Mesendoderm (in vitro differentiated cells): ENCODE measurements around the gene MPI.
A peak's percentile ranks its signal among the peaks of the same experiment; 100 is the strongest.
"Not testable (repeated sequence)": the region's sequence is repeated elsewhere in the genome, so short reads cannot be mapped to it uniquely, and the experiment has no call there.

Source experiments
- DNase-seq: peaks from one replicate; pipeline ENCODE4 v3.0.0; 2013
- H2AK5ac ChIP-seq: 2 replicates; pipeline ENCODE4 v1.6.1; 2013; ENCODE audit warnings: low read length, inconsistent platforms
- H2BK120ac ChIP-seq: 2 replicates; pipeline ENCODE4 v1.6.1; 2013; ENCODE audit warnings: low read depth, mild to moderate bottlenecking, low read length, moderate library complexity, mixed read lengths
- H2BK15ac ChIP-seq: replicated peaks from 2 replicates; pipeline ENCODE4 v1.6.1; 2013; ENCODE audit warnings: low read depth, mild to moderate bottlenecking, moderate library complexity
- H2BK5ac ChIP-seq: 2 replicates; pipeline ENCODE4 v1.6.1; 2013; ENCODE audit warnings: low read length, inconsistent platforms
- H3K18ac ChIP-seq: 2 replicates; pipeline ENCODE4 v1.6.1; 2013; ENCODE audit warnings: mild to moderate bottlenecking, low read length, mixed read lengths
- H3K23ac ChIP-seq: one replicate; pipeline ENCODE4 v1.6.1; 2013; ENCODE audit warnings: low read length
- H3K27ac ChIP-seq: 2 replicates; pipeline ENCODE4 v1.5.1; 2013; ENCODE audit warnings: low read depth, mild to moderate bottlenecking, inconsistent platforms, low read length, moderate library complexity
- H3K27me3 ChIP-seq: 2 replicates; pipeline ENCODE4 v1.6.1; 2013; ENCODE audit warnings: low read length, control low read depth, mild to moderate bottlenecking, inconsistent platforms; ENCODE audit not compliant: insufficient read depth, poor library complexity
- H3K36me3 ChIP-seq: 2 replicates; pipeline ENCODE4 v1.6.1; 2013; ENCODE audit warnings: low read length, inconsistent platforms; ENCODE audit not compliant: control insufficient read depth, insufficient read depth
- H3K4ac ChIP-seq: one replicate; pipeline ENCODE4 v1.6.1; 2013; ENCODE audit warnings: low read depth, mild to moderate bottlenecking, low read length, moderate library complexity
- H3K4me1 ChIP-seq: 2 replicates; pipeline ENCODE4 v1.6.1; 2013; ENCODE audit warnings: low read depth, low read length, inconsistent platforms; ENCODE audit not compliant: control insufficient read depth
- H3K4me2 ChIP-seq: 2 replicates; pipeline ENCODE4 v1.6.1; 2013; ENCODE audit warnings: low read length
- H3K4me3 ChIP-seq: 2 replicates; pipeline ENCODE4 v1.5.1; 2013; ENCODE audit warnings: mild to moderate bottlenecking, low read length
- H3K56ac ChIP-seq: one replicate; pipeline ENCODE4 v1.6.1; 2013; ENCODE audit warnings: low read length
- H3K79me1 ChIP-seq: 2 replicates; pipeline ENCODE4 v1.6.1; 2013; ENCODE audit warnings: low read length, inconsistent platforms
- H3K79me2 ChIP-seq: 2 replicates; pipeline ENCODE4 v1.6.1; 2013; ENCODE audit warnings: mild to moderate bottlenecking, low read length; ENCODE audit not compliant: control insufficient read depth, insufficient read depth
- H3K9ac ChIP-seq: 2 replicates; pipeline ENCODE4 v1.6.1; 2013; ENCODE audit warnings: low read length, inconsistent platforms
- H4K5ac ChIP-seq: one replicate; pipeline ENCODE4 v1.6.1; 2013; ENCODE audit warnings: low read length
- H4K8ac ChIP-seq: one replicate; pipeline ENCODE4 v1.6.1; 2013; ENCODE audit warnings: low read depth, mild to moderate bottlenecking, control low read depth, low read length, moderate library complexity
- WGBS: extraction: QIAGEN DNeasy Blood & Tissue Kit; methylation state at CpG from one replicate; pipeline ENCODE4 v1.1.7; 2013; ENCODE audit warnings: low lambda C conversion rate, missing lambda C conversion rate; ENCODE audit not compliant: insufficient coverage; ENCODE audit errors: extremely low coverage; 5-methylcytosine and 5-hydroxymethylcytosine counted together

Gene MPI

GRCh38 chr15:74928771-74929198 is 38.9 kb downstream of the MPI start:
- H3K9ac ChIP-seq: no peak overlapping the region
- no peak overlapping the region for H3K56ac ChIP-seq
- H2BK15ac ChIP-seq: no peak overlapping the region
- peaks cover 2% of the 10 kb centered on the region for H3K79me1 ChIP-seq
- H3K4ac ChIP-seq: no peak overlapping the region
- H2BK5ac ChIP-seq: no peak overlapping the region
- H2AK5ac ChIP-seq: no peak overlapping the region
- peaks cover 8% of the 10 kb centered on the region for H3K79me2 ChIP-seq
- H2BK120ac ChIP-seq: no peak overlapping the region
- DNase-seq: no peak
- H4K5ac ChIP-seq: no peak overlapping the region
- peaks cover 1% of the 10 kb centered on the region for H3K36me3 ChIP-seq
- H3K4me3 ChIP-seq: no peak overlapping the region
- H3K4me2 ChIP-seq: no peak overlapping the region
- H3K4me1 ChIP-seq: no peaks in the 10 kb centered on the region
- no peak overlapping the region for H3K27ac ChIP-seq
- H3K27me3 ChIP-seq: no peaks in the 10 kb centered on the region
- H4K8ac ChIP-seq: no peak overlapping the region
- H3K18ac ChIP-seq: no peak overlapping the region
- H3K23ac ChIP-seq: no peak overlapping the region
- no CpG with 5 or more reads among the region's 5 CpGs for WGBS

GRCh38 chr15:74933573-74933972 is 43.7 kb downstream of the MPI start:
- Histone ChIP-seq H3K36me3 (peaks cover 1% of the 10 kb centered on the region), H3K4me2 (no peak overlapping the region), H3K23ac (no peak overlapping the region), H3K18ac (no peak overlapping the region), H3K4me3 (no peak overlapping the region), H3K27ac (no peak overlapping the region), H3K79me2 (peaks cover 28% of the 10 kb centered on the region), H4K5ac (no peak overlapping the region), H4K8ac (no peak overlapping the region), H3K4me1 (no peaks in the 10 kb centered on the region), H3K9ac (no peak overlapping the region), H2BK15ac (no peak overlapping the region), H3K56ac (no peak overlapping the region), H2BK120ac (no peak overlapping the region), H3K4ac (no peak overlapping the region), H3K27me3 (no peaks in the 10 kb centered on the region), H2AK5ac (no peak overlapping the region), H3K79me1 (peaks cover under 1% of the 10 kb centered on the region), H2BK5ac (no peak overlapping the region)
- WGBS: no CpG with 5 or more reads among the region's 2 CpGs
- no peak for DNase-seq

GRCh38 chr15:74935193-74935592 is 45.4 kb downstream of the MPI start:
- not testable (repeated sequence) for H3K56ac ChIP-seq, H3K4me1 ChIP-seq, H3K79me1 ChIP-seq, H3K27ac ChIP-seq, H3K27me3 ChIP-seq, H3K36me3 ChIP-seq, H4K5ac ChIP-seq, H3K4ac ChIP-seq, H2BK15ac ChIP-seq, H4K8ac ChIP-seq, H3K9ac ChIP-seq, H3K4me3 ChIP-seq, H3K4me2 ChIP-seq, H2AK5ac ChIP-seq, H2BK5ac ChIP-seq, H2BK120ac ChIP-seq, H3K18ac ChIP-seq, H3K23ac ChIP-seq
- DNase-seq: peak; percentile 89
- WGBS: no CpG with 5 or more reads among the region's 3 CpGs
- peaks cover 24% of the 10 kb centered on the region for H3K79me2 ChIP-seq

GRCh38 chr15:74937272-74937589 is 47.4 kb downstream of the MPI start:
- Histone ChIP-seq H2BK120ac (no peak overlapping the region), H3K79me1 (no peaks in the 10 kb centered on the region), H3K18ac (peak overlapping the region; percentile 83), H3K27ac (peak overlapping the region; percentile 93), H3K4me2 (peak overlapping the region; percentile 22), H3K36me3 (no peaks in the 10 kb centered on the region), H3K4ac (no peak overlapping the region), H3K23ac (peak overlapping the region; percentile 91), H3K4me1 (no peaks in the 10 kb centered on the region), H2BK5ac (peak overlapping the region; percentile 7), H3K4me3 (peak overlapping the region; percentile 75), H3K79me2 (peaks cover 24% of the 10 kb centered on the region), H3K9ac (peak overlapping the region; percentile 93), H2AK5ac (no peak overlapping the region), H4K8ac (no peak overlapping the region), H2BK15ac (no peak overlapping the region), H4K5ac (no peak overlapping the region), H3K56ac (peak overlapping the region; percentile 93), H3K27me3 (no peaks in the 10 kb centered on the region)
- WGBS: no CpG with 5 or more reads among the region's 18 CpGs
- DNase-seq: no peak

GRCh38 chr15:74937590-74938371 is 47.9 kb downstream of the MPI start, which contains the start of gene COX5A:
COX5A (minus strand) TSS chr15:74938073; CDS start chr15:74938014, 59 bp downstream.
- Histone ChIP-seq H2BK15ac (no peak within 1 kb of the TSS), H2BK5ac (peak within 1 kb of the TSS; percentile 31), H3K36me3 (no peaks in the 10 kb centered on the region), H3K4ac (no peak within 1 kb of the TSS), H3K4me2 (peak within 1 kb of the TSS; percentile 22), H3K4me3 (peak within 1 kb of the TSS; percentile 75), H2BK120ac (no peak within 1 kb of the TSS), H3K79me2 (peaks cover 24% of the 10 kb centered on the region), H3K18ac (peak within 1 kb of the TSS; percentile 83), H3K56ac (peak within 1 kb of the TSS; percentile 93), H3K79me1 (no peaks in the 10 kb centered on the region), H3K23ac (peak within 1 kb of the TSS; percentile 91), H3K4me1 (no peaks in the 10 kb centered on the region), H3K9ac (peak within 1 kb of the TSS; percentile 93), H3K27ac (peak within 1 kb of the TSS; percentile 93), H3K27me3 (no peaks in the 10 kb centered on the region), H2AK5ac (no peak within 1 kb of the TSS), H4K8ac (no peak within 1 kb of the TSS), H4K5ac (no peak within 1 kb of the TSS)
- DNase-seq: peak; percentile 98
- no CpG with 5 or more reads among the region's 85 CpGs for WGBS
